IMR-90 (cell line): Measurements from ENCODE around the gene BMP4. TPM values are rescaled to one million over a fixed set of nuclear protein-coding genes. Genes with fewer than 3 reads are reported as not detected.

Experiments
- ATAC-seq: fragments of 200-7000 bp; cut with Tn5 transposase; 2 replicates; pipeline ENCODE4 v1.9.1; 2020; ENCODE audit warnings: low read depth, mild to moderate bottlenecking, moderate library complexity
- BruUV-seq: library from RNA; stranded (reverse); fragments of 400-500 nt; replicated peaks from 2 replicates; lab custom pipeline; 2021; lab: Mats Ljungman, UMichigan
- CTCF ChIA-PET: fragments of 300-600 bp; formaldehyde crosslinking; extraction: SDS; loops from one replicate; lab custom pipeline; 2021; ENCODE audit warnings: antibody characterized with exemption; lab: Yijun Ruan, JAX
- POLR2A ChIA-PET: fragments of 300-600 bp; sonication (Branson Sonifier 250); formaldehyde crosslinking; loops from one replicate; lab custom pipeline; 2022; ENCODE audit warnings: antibody characterized with exemption; ENCODE audit not compliant: unreplicated experiment; lab: Charles Lee
- DNase-seq: peaks from one replicate; pipeline ENCODE4 v3.0.0; 2013
- H2AFZ ChIP-seq: replicated peaks from 2 replicates; pipeline ENCODE3; 2013; ENCODE audit warnings: low read length, mild to moderate bottlenecking; ENCODE audit not compliant: poor library complexity
- H2AK5ac ChIP-seq: 2 replicates; pipeline ENCODE4 v1.6.1; 2013; ENCODE audit warnings: low read depth, low read length, inconsistent platforms
- H2AK9ac ChIP-seq: replicated peaks from 2 replicates; pipeline ENCODE3; 2013; ENCODE audit warnings: mild to moderate bottlenecking, low read depth, low read length, moderate library complexity; ENCODE audit not compliant: poor library complexity
- H2BK120ac ChIP-seq: 2 replicates; pipeline ENCODE4 v1.6.1; 2013; ENCODE audit warnings: low read depth, low read length, inconsistent platforms
- H2BK15ac ChIP-seq: 3 replicates; pipeline ENCODE4 v1.6.1; 2013; ENCODE audit warnings: low read depth, low read length, inconsistent platforms
- H2BK20ac ChIP-seq: 2 replicates; pipeline ENCODE4 v1.6.1; 2013; ENCODE audit warnings: low read depth, mild to moderate bottlenecking, inconsistent platforms, low read length, moderate library complexity
- H2BK5ac ChIP-seq: 2 replicates; pipeline ENCODE4 v1.6.1; 2013; ENCODE audit warnings: mild to moderate bottlenecking, low read depth, low read length, inconsistent platforms; ENCODE audit not compliant: poor library complexity, severe bottlenecking
- H3K14ac ChIP-seq: replicated peaks from 2 replicates; pipeline ENCODE4 v1.6.1; 2013; ENCODE audit warnings: low read depth, low read length, inconsistent platforms
- H3K18ac ChIP-seq: 2 replicates; pipeline ENCODE4 v1.6.1; 2013; ENCODE audit warnings: low read depth, low read length, control low read depth
- H3K23ac ChIP-seq: 2 replicates; pipeline ENCODE4 v1.6.1; 2013; ENCODE audit warnings: low read depth, low read length, inconsistent platforms
- H3K27ac ChIP-seq: 2 replicates; pipeline ENCODE4 v1.5.1; 2013; ENCODE audit warnings: mild to moderate bottlenecking, control low read depth, low read length; ENCODE audit not compliant: insufficient read depth
- H3K27me3 ChIP-seq: 2 replicates; pipeline ENCODE4 v1.6.1; 2013; ENCODE audit warnings: low read length; ENCODE audit not compliant: control insufficient read depth, insufficient read depth
- H3K36me3 ChIP-seq: 2 replicates; pipeline ENCODE4 v1.6.1; 2013; ENCODE audit warnings: low read length, mixed read lengths; ENCODE audit not compliant: control insufficient read depth, insufficient read depth
- H3K4ac ChIP-seq: 2 replicates; pipeline ENCODE4 v1.6.1; 2013; ENCODE audit warnings: low read depth, low read length, inconsistent platforms
- H3K4me1 ChIP-seq: 2 replicates; pipeline ENCODE4 v1.6.1; 2013; ENCODE audit warnings: low read length, mixed read lengths; ENCODE audit not compliant: control insufficient read depth, insufficient read depth
- H3K4me2 ChIP-seq: 2 replicates; pipeline ENCODE4 v1.6.1; 2013; ENCODE audit warnings: low read depth, mild to moderate bottlenecking, control low read depth, low read length, moderate library complexity
- H3K4me3 ChIP-seq: 2 replicates; pipeline ENCODE4 v1.5.1; 2013; ENCODE audit warnings: low read depth, mild to moderate bottlenecking, control low read depth, low read length, moderate library complexity; ENCODE audit not compliant: insufficient read depth
- H3K56ac ChIP-seq: 2 replicates; pipeline ENCODE4 v1.6.1; 2013; ENCODE audit warnings: low read length, inconsistent platforms; ENCODE audit not compliant: insufficient read depth; ENCODE audit errors: extremely low read depth
- H3K79me1 ChIP-seq, 2 experiments: 2 replicates each; pipeline ENCODE4 v1.6.1; 2013; ENCODE audit warnings: low read length in 2 of 2, inconsistent platforms in 1 of 2, low read depth in 1 of 2
- H3K9ac ChIP-seq: 2 replicates; pipeline ENCODE4 v1.6.1; 2013; ENCODE audit warnings: low read depth, low read length, control low read depth
- H3K9me1 ChIP-seq: 2 replicates; pipeline ENCODE4 v1.6.1; 2013; ENCODE audit warnings: low read length, inconsistent platforms; ENCODE audit not compliant: insufficient read depth
- H3K9me3 ChIP-seq: 2 replicates; pipeline ENCODE4 v1.6.1; 2013; ENCODE audit warnings: low read length; ENCODE audit not compliant: control insufficient read depth, insufficient read depth
- H4K20me1 ChIP-seq: 2 replicates; pipeline ENCODE4 v1.6.1; 2013; ENCODE audit warnings: low read length, inconsistent platforms; ENCODE audit not compliant: insufficient read depth
- H4K5ac ChIP-seq: 2 replicates; pipeline ENCODE4 v1.6.1; 2013; ENCODE audit warnings: mild to moderate bottlenecking, low read depth, low read length, control low read depth
- H4K8ac ChIP-seq, 2 experiments: 2 replicates each; pipeline ENCODE4 v1.6.1; 2013; ENCODE audit warnings: low read depth in 2 of 2, low read length in 2 of 2, control low read depth in 1 of 2, inconsistent platforms in 1 of 2
- H4K91ac ChIP-seq: 2 replicates; pipeline ENCODE4 v1.6.1; 2013; ENCODE audit warnings: low read depth, low read length, inconsistent platforms; ENCODE audit not compliant: insufficient read depth
- BHLHE40 ChIP-seq: fragments of 150-350 bp; IDR thresholded peaks from 2 replicates; pipeline ENCODE4 v1.6.1; 2016; ENCODE audit warnings: mild to moderate bottlenecking, low read depth, low read length
- CEBPB ChIP-seq: IDR thresholded peaks from 2 replicates; pipeline ENCODE4 v1.6.1; 2012; ENCODE audit warnings: low read depth, low read length, improper control_type of control experiment
- MAZ ChIP-seq: IDR thresholded peaks from 2 replicates; pipeline ENCODE4 v1.6.1; 2012; ENCODE audit warnings: low read depth, mild to moderate bottlenecking, low read length, improper control_type of control experiment, moderate library complexity, borderline replicate concordance
- MXI1 ChIP-seq: IDR thresholded peaks from 2 replicates; pipeline ENCODE4 v1.6.1; 2012; ENCODE audit warnings: low read depth, mild to moderate bottlenecking, low read length, moderate library complexity, borderline replicate concordance
- RCOR1 ChIP-seq: IDR thresholded peaks from 2 replicates; pipeline ENCODE4 v1.6.1; 2012; ENCODE audit warnings: mild to moderate bottlenecking, low read length, improper control_type of control experiment; ENCODE audit not compliant: insufficient replicate concordance
- WGBS, 2 experiments: methylation state at CpG; one replicate each; pipeline versions ENCODE4 v1.1.5 to v1.1.7; 2013; ENCODE audit warnings: missing lambda C conversion rate in 2 of 2; ENCODE audit not compliant: insufficient read length in 1 of 2; ENCODE audit errors: extremely low coverage in 2 of 2; 5-methylcytosine and 5-hydroxymethylcytosine counted together
- dilution Hi-C: fragments of 300-500 bp; cut with HindIII; formaldehyde crosslinking; loops from one replicate; pipeline ENCODE4 v1.14.3; 2018; ENCODE audit warnings: low sequenced_read_pairs; ENCODE audit not compliant: unreplicated experiment
- in situ Hi-C: fragments of 300-500 bp; cut with MboI; formaldehyde crosslinking; loops from 3 replicates; pipeline ENCODE4 v1.14.3; 2019; ENCODE audit warnings: low sequenced_read_pairs, inconsistent platforms, mixed read lengths
- intact Hi-C: fragments of 100-400 bp; cut with micrococcal nuclease; formaldehyde crosslinking; loops from 2 replicates; pipeline ENCODE4 v1.10.0; 2022
- polyA plus RNA-seq, 3 experiments: library from polyadenylated mRNA; depleted of rRNA; stranded (reverse); fragments of >200 nt; gene quantifications; 2 replicates each; pipeline ENCODE4 v1.2.3, GENCODE V29; 2012; ENCODE audit warnings: low replicate concordance in 1 of 3
- total RNA-seq: library from RNA; depleted of rRNA; stranded (reverse); fragments of >200 nt; gene quantifications from 2 replicates; pipeline ENCODE4 v1.2.3, GENCODE V29; 2012
- TF ChIP-seq, protein P1 (sequence below): fragments of 150-350 bp; IDR thresholded peaks from 2 replicates; pipeline ENCODE4 v1.6.1; 2016; ENCODE audit warnings: low read depth, mild to moderate bottlenecking, low read length, moderate library complexity, borderline replicate concordance
- TF ChIP-seq, protein P2 (sequence below): conservative IDR thresholded peaks from 2 replicates; pipeline ENCODE4 v1.5.1; 2012; ENCODE audit warnings: mild to moderate bottlenecking, low read depth, low read length, improper control_type of control experiment

BMP4 gene
- total and polyA plus RNA-seq, 2 of the 4 experiments (the other 2 are of a cell fraction): 3.4 to 4.2 TPM

DNA sequence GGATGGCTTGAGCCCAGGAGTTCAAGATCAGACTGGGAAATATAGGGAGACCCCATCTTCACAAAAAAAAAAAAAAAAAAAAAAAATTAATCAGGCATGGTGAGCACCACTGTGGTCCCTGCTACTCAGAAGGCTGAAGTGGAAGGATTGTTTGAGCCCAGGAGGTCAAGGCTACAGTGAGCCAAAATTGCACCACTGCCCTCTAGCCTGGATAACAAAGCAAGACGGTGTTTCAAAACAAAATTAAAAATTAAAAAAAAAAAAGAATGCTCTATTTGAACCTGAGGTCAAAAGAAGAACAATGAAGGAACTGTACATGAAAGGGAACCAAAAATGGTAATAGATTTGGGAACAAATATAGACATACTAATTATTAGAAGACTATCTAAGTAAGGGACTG, 40.4 kb downstream of the BMP4 start:
- Histone ChIP-seq H3K9ac (no peak overlapping the region), H3K18ac (no peak overlapping the region), H3K79me1 (no peaks in the 10 kb centered on the region), H3K4me2 (no peak overlapping the region), H3K23ac (no peak overlapping the region), H3K4ac (no peak overlapping the region), H3K4me1 (no peaks in the 10 kb centered on the region), H4K8ac (no peak overlapping the region), H3K56ac (no peak overlapping the region), H2BK15ac (no peak overlapping the region), H2BK20ac (no peak overlapping the region), H4K5ac (no peak overlapping the region), H2BK120ac (no peak overlapping the region), H3K4me3 (no peak overlapping the region), H4K20me1 (no peaks in the 10 kb centered on the region), H3K9me3 (no peaks in the 10 kb centered on the region), H3K14ac (no peak overlapping the region), H3K36me3 (no peaks in the 10 kb centered on the region), H4K91ac (no peak overlapping the region), H2BK5ac (no peak overlapping the region), H2AFZ (no peak overlapping the region), H3K27ac (no peak overlapping the region), H3K27me3 (no peaks in the 10 kb centered on the region; the same call in 1 of the 2 replicates), H3K9me1 (no peaks in the 10 kb centered on the region), H2AK5ac (no peak overlapping the region), H2AK9ac (no peak overlapping the region)
- WGBS, 2 experiments: no CpG with 5 or more reads among the region's 1 CpG
- in situ Hi-C loops (no loop called here), intact Hi-C loops (no loop called here), dilution Hi-C loops (no loop called here)
- no peak for DNase-seq
- ChIA-PET POLR2A (no interaction called here), CTCF (interaction anchor here (1.2 kb wide), 1 partner anchor 12 kb away, joined by 4 read pairs; no protein-coding TSS in a partner anchor)
- TF ChIP-seq MXI1 (no peak), BHLHE40 (no peak), MAZ (no peak), CEBPB (no peak), RCOR1 (no peak)
- TF ChIP-seq, protein P1, sequence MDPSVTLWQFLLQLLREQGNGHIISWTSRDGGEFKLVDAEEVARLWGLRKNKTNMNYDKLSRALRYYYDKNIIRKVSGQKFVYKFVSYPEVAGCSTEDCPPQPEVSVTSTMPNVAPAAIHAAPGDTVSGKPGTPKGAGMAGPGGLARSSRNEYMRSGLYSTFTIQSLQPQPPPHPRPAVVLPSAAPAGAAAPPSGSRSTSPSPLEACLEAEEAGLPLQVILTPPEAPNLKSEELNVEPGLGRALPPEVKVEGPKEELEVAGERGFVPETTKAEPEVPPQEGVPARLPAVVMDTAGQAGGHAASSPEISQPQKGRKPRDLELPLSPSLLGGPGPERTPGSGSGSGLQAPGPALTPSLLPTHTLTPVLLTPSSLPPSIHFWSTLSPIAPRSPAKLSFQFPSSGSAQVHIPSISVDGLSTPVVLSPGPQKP: no peak
- TF ChIP-seq, protein P2, sequence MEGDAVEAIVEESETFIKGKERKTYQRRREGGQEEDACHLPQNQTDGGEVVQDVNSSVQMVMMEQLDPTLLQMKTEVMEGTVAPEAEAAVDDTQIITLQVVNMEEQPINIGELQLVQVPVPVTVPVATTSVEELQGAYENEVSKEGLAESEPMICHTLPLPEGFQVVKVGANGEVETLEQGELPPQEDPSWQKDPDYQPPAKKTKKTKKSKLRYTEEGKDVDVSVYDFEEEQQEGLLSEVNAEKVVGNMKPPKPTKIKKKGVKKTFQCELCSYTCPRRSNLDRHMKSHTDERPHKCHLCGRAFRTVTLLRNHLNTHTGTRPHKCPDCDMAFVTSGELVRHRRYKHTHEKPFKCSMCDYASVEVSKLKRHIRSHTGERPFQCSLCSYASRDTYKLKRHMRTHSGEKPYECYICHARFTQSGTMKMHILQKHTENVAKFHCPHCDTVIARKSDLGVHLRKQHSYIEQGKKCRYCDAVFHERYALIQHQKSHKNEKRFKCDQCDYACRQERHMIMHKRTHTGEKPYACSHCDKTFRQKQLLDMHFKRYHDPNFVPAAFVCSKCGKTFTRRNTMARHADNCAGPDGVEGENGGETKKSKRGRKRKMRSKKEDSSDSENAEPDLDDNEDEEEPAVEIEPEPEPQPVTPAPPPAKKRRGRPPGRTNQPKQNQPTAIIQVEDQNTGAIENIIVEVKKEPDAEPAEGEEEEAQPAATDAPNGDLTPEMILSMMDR: no peak
- ATAC-seq: no peak
- no TSS peak for BruUV-seq
